H1 (cell line): Measurements from ENCODE around the gene GAP43. TPM values are rescaled to one million over a fixed set of nuclear protein-coding genes. Genes with fewer than 3 reads are reported as not detected.

ENCODE experiments used
- CBX5 ChIP-seq: fragments of 300-800, 300-1000 bp; sonication (generic); IDR thresholded peaks from 2 replicates; pipeline ENCODE4 v1.7.1; 2016; ENCODE audit warnings: antibody characterized with exemption, low read length, low read depth
- KDM5A ChIP-seq: fragments of 200-600 bp; IDR thresholded peaks from 2 replicates; pipeline ENCODE4 v1.7.1; 2012; ENCODE audit warnings: mild to moderate bottlenecking, low read length, inconsistent platforms, mixed read lengths
- MAFK ChIP-seq: IDR thresholded peaks from 2 replicates; pipeline ENCODE4 v1.6.1; 2012; ENCODE audit warnings: low read depth, mild to moderate bottlenecking, improper control_type of control experiment, low read length
- SP1 ChIP-seq: IDR thresholded peaks from 2 replicates; pipeline ENCODE4 v1.6.1; 2011; ENCODE audit warnings: low read depth, low read length
- SP2 ChIP-seq: IDR thresholded peaks from 2 replicates; pipeline ENCODE4 v1.6.1; 2012; ENCODE audit warnings: mild to moderate bottlenecking, low read length, inconsistent platforms
- polyA plus RNA-seq, 7 experiments: library from polyadenylated mRNA; depleted of rRNA in 3 of 7; stranded (reverse) in 5 of 7; unstranded in 2 of 7; fragments of >200 nt in 5 of 7; fragments of 200-250 nt in 2 of 7; gene quantifications; 1 replicate in 5 of 7; 2 replicates in 1 of 7; 4 replicates in 1 of 7; pipeline versions ENCODE4 v1.2.1 to v1.2.3, GENCODE V29; 2011 to 2013; ENCODE audit warnings: missing spikeins in 2 of 7, mixed read lengths in 2 of 7
- total RNA-seq: library from RNA; stranded (reverse); fragmentation: NEBNext Ultra II Directional; extraction: Animal tissue kit (Norgen Biotek cat#: 25700); gene quantifications from 2 replicates; pipeline ENCODE4 v1.2.1, GENCODE V29; 2021
- TF ChIP-seq, protein P1 (sequence below): fragments of 300-600 bp; sonication (generic); IDR thresholded peaks from 2 replicates; pipeline ENCODE4 v1.7.1; 2012; ENCODE audit warnings: low read length, moderate library complexity, mild to moderate bottlenecking, inconsistent platforms; ENCODE audit not compliant: insufficient replicate concordance

The GAP43 gene
- total and polyA plus RNA-seq, 2 of the 8 experiments (the other 6 are each of a cell fraction or from before 2014, with no cell fraction given) = 11.2 to 21.9 TPM

DNA sequence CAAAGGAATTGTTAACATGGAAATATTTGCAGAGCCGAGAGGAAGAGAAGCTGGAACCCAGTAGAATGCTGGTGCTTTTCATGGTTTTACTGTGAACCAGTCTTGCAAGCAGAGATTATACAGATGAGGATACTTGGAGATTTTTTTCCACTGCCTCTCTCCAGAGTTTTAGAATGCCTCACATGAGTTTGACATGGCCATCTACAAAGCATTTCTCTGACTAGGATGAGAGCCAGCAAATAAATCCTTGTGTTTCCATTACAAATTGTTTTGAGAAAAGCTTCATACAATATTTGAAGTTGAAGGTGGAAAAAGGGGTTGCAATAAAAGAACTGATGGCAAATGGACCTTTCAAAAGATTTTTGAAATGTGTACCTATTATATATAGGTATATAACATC lies 45.0 kb upstream of the GAP43 start (continued):
- TF ChIP-seq, protein P1, sequence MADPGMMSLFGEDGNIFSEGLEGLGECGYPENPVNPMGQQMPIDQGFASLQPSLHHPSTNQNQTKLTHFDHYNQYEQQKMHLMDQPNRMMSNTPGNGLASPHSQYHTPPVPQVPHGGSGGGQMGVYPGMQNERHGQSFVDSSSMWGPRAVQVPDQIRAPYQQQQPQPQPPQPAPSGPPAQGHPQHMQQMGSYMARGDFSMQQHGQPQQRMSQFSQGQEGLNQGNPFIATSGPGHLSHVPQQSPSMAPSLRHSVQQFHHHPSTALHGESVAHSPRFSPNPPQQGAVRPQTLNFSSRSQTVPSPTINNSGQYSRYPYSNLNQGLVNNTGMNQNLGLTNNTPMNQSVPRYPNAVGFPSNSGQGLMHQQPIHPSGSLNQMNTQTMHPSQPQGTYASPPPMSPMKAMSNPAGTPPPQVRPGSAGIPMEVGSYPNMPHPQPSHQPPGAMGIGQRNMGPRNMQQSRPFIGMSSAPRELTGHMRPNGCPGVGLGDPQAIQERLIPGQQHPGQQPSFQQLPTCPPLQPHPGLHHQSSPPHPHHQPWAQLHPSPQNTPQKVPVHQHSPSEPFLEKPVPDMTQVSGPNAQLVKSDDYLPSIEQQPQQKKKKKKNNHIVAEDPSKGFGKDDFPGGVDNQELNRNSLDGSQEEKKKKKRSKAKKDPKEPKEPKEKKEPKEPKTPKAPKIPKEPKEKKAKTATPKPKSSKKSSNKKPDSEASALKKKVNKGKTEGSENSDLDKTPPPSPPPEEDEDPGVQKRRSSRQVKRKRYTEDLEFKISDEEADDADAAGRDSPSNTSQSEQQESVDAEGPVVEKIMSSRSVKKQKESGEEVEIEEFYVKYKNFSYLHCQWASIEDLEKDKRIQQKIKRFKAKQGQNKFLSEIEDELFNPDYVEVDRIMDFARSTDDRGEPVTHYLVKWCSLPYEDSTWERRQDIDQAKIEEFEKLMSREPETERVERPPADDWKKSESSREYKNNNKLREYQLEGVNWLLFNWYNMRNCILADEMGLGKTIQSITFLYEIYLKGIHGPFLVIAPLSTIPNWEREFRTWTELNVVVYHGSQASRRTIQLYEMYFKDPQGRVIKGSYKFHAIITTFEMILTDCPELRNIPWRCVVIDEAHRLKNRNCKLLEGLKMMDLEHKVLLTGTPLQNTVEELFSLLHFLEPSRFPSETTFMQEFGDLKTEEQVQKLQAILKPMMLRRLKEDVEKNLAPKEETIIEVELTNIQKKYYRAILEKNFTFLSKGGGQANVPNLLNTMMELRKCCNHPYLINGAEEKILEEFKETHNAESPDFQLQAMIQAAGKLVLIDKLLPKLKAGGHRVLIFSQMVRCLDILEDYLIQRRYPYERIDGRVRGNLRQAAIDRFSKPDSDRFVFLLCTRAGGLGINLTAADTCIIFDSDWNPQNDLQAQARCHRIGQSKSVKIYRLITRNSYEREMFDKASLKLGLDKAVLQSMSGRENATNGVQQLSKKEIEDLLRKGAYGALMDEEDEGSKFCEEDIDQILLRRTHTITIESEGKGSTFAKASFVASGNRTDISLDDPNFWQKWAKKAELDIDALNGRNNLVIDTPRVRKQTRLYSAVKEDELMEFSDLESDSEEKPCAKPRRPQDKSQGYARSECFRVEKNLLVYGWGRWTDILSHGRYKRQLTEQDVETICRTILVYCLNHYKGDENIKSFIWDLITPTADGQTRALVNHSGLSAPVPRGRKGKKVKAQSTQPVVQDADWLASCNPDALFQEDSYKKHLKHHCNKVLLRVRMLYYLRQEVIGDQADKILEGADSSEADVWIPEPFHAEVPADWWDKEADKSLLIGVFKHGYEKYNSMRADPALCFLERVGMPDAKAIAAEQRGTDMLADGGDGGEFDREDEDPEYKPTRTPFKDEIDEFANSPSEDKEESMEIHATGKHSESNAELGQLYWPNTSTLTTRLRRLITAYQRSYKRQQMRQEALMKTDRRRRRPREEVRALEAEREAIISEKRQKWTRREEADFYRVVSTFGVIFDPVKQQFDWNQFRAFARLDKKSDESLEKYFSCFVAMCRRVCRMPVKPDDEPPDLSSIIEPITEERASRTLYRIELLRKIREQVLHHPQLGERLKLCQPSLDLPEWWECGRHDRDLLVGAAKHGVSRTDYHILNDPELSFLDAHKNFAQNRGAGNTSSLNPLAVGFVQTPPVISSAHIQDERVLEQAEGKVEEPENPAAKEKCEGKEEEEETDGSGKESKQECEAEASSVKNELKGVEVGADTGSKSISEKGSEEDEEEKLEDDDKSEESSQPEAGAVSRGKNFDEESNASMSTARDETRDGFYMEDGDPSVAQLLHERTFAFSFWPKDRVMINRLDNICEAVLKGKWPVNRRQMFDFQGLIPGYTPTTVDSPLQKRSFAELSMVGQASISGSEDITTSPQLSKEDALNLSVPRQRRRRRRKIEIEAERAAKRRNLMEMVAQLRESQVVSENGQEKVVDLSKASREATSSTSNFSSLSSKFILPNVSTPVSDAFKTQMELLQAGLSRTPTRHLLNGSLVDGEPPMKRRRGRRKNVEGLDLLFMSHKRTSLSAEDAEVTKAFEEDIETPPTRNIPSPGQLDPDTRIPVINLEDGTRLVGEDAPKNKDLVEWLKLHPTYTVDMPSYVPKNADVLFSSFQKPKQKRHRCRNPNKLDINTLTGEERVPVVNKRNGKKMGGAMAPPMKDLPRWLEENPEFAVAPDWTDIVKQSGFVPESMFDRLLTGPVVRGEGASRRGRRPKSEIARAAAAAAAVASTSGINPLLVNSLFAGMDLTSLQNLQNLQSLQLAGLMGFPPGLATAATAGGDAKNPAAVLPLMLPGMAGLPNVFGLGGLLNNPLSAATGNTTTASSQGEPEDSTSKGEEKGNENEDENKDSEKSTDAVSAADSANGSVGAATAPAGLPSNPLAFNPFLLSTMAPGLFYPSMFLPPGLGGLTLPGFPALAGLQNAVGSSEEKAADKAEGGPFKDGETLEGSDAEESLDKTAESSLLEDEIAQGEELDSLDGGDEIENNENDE = no peak
- no peak for TF ChIP-seq SP2
- no peak for TF ChIP-seq CBX5
- TF ChIP-seq KDM5A = no peak
- no peak for TF ChIP-seq SP1
- no peak for TF ChIP-seq MAFK
